Measurements from ENCODE around the gene MAGEA11. TPM values are rescaled to one million over a fixed set of nuclear protein-coding genes. Genes with fewer than 3 reads are reported as not detected.

MAGEA11 gene
- total and polyA plus RNA-seq, 2 of the 4 experiments (the other 2 are of a cell fraction), result not detected

DNA sequence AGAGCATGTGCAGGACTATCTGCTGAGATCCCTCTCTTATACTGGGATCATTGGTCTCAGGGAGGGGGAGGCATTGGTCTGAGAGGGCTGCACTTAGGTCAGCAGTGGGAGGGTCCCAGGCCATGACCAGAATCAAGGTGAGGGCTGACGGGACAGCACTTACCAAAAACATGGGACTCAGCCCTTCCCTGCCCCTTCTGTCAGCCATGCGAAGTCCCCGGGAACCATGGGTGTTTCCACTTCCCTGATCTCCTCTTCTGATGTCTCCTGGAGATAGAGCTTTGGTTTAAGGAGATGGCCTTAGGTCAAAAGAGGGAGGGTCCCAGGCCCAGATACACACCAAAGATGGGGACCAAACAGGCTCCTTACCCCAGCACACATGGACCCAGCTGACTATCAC, 49.1 kb downstream of the MAGEA11 start:
- H3K9ac ChIP-seq (ENCODE audit: low read depth, low read length), result no peak overlapping the region
- no peak for DNase-seq
- H3K27me3 ChIP-seq (ENCODE audit: control insufficient read depth, insufficient read depth, low read length), result no peaks in the 10 kb centered on the region
- no peak overlapping the region for H3K4me2 ChIP-seq (ENCODE audit: low read depth, low read length)
- H3K56ac ChIP-seq (ENCODE audit: extremely low read depth, insufficient read depth, low read length), result no peak overlapping the region
- POLR2A ChIA-PET (ENCODE audit: unreplicated experiment), result no interaction called here
- H2BK120ac ChIP-seq (ENCODE audit: low read depth, low read length), result no peak overlapping the region
- H4K91ac ChIP-seq (ENCODE audit: insufficient read depth, low read depth, low read length), result no peak overlapping the region
- no peak overlapping the region for H3K14ac ChIP-seq (replicated peaks; ENCODE audit: low read depth, low read length)
- in situ Hi-C loops (cut with MboI; ENCODE audit: low sequenced_read_pairs), result loop anchor here (25.0 kb wide), 1 partner anchor 101 kb away; no protein-coding TSS in a partner anchor
- H3K4me1 ChIP-seq (ENCODE audit: control insufficient read depth, insufficient read depth, low read length), result no peaks in the 10 kb centered on the region
- WGBS, 2 experiments (ENCODE audit: extremely low coverage in 2 of 2, insufficient read length in 1 of 2), result no CpG with 5 or more reads among the region's 3 CpGs
- H3K9me1 ChIP-seq (ENCODE audit: insufficient read depth, low read length), result no peaks in the 10 kb centered on the region
- no peak for ATAC-seq (ENCODE audit: low read depth)
- H3K9me3 ChIP-seq (ENCODE audit: control insufficient read depth, insufficient read depth, low read length), result no peaks in the 10 kb centered on the region; the same call in 1 of the 2 replicates
- H2AK5ac ChIP-seq (ENCODE audit: low read depth, low read length), result no peak overlapping the region
- no peak overlapping the region for H4K8ac ChIP-seq (ENCODE audit: low read depth in 2 of 2, low read length in 2 of 2)
- no peak overlapping the region for H3K4ac ChIP-seq (ENCODE audit: low read depth, low read length)
- no peaks in the 10 kb centered on the region for H3K36me3 ChIP-seq (ENCODE audit: control insufficient read depth, insufficient read depth, low read length)
- no peak overlapping the region for H3K23ac ChIP-seq (ENCODE audit: low read depth, low read length)
- no peak overlapping the region for H2BK5ac ChIP-seq (ENCODE audit: low read depth, low read length, poor library complexity, severe bottlenecking)
- H2AFZ ChIP-seq (replicated peaks; ENCODE audit: low read length, poor library complexity), result no peak overlapping the region
- BruUV-seq (replicated peaks), result no TSS peak
- no peak overlapping the region for H3K18ac ChIP-seq (ENCODE audit: low read depth, low read length)
- H4K5ac ChIP-seq (ENCODE audit: low read depth, low read length), result no peak overlapping the region
- H3K79me1 ChIP-seq (ENCODE audit: low read depth in 1 of 2, low read length in 2 of 2), result no peaks in the 10 kb centered on the region
- TF ChIP-seq FOS (IDR thresholded peaks at IDR 0.05; ENCODE audit: low read depth, low read length) (no peak), MXI1 (IDR thresholded peaks at IDR 0.05; ENCODE audit: borderline replicate concordance, low read depth, low read length) (no peak), SMC3 (IDR thresholded peaks at IDR 0.05; ENCODE audit: low read depth, low read length) (no peak), MAFK (IDR thresholded peaks at IDR 0.05; ENCODE audit: low read depth, low read length) (no peak), RFX5 (IDR thresholded peaks at IDR 0.05; ENCODE audit: low read depth, low read length) (no peak), CEBPB (IDR thresholded peaks at IDR 0.05; ENCODE audit: low read depth, low read length) (no peak), NFE2L2 (IDR thresholded peaks at IDR 0.05; ENCODE audit: low read depth, low read length) (no peak)
- TF ChIP-seq, protein P1, sequence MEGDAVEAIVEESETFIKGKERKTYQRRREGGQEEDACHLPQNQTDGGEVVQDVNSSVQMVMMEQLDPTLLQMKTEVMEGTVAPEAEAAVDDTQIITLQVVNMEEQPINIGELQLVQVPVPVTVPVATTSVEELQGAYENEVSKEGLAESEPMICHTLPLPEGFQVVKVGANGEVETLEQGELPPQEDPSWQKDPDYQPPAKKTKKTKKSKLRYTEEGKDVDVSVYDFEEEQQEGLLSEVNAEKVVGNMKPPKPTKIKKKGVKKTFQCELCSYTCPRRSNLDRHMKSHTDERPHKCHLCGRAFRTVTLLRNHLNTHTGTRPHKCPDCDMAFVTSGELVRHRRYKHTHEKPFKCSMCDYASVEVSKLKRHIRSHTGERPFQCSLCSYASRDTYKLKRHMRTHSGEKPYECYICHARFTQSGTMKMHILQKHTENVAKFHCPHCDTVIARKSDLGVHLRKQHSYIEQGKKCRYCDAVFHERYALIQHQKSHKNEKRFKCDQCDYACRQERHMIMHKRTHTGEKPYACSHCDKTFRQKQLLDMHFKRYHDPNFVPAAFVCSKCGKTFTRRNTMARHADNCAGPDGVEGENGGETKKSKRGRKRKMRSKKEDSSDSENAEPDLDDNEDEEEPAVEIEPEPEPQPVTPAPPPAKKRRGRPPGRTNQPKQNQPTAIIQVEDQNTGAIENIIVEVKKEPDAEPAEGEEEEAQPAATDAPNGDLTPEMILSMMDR (conservative IDR thresholded peaks at IDR 0.05; ENCODE audit: low read depth, low read length), result no peak
- TF ChIP-seq, protein P2, sequence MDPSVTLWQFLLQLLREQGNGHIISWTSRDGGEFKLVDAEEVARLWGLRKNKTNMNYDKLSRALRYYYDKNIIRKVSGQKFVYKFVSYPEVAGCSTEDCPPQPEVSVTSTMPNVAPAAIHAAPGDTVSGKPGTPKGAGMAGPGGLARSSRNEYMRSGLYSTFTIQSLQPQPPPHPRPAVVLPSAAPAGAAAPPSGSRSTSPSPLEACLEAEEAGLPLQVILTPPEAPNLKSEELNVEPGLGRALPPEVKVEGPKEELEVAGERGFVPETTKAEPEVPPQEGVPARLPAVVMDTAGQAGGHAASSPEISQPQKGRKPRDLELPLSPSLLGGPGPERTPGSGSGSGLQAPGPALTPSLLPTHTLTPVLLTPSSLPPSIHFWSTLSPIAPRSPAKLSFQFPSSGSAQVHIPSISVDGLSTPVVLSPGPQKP (IDR thresholded peaks at IDR 0.05; ENCODE audit: borderline replicate concordance, low read depth, low read length), result no peak
- no peak overlapping the region for H2BK15ac ChIP-seq (ENCODE audit: low read depth, low read length)
- H3K27ac ChIP-seq (ENCODE audit: insufficient read depth, low read length), result no peak overlapping the region
- H2AK9ac ChIP-seq (replicated peaks; ENCODE audit: low read depth, low read length, poor library complexity), result no peak overlapping the region
- no peak overlapping the region for H2BK20ac ChIP-seq (ENCODE audit: low read depth, low read length)
- no peaks in the 10 kb centered on the region for H4K20me1 ChIP-seq (ENCODE audit: insufficient read depth, low read length)
- dilution Hi-C loops (cut with HindIII; ENCODE audit: low sequenced_read_pairs, unreplicated experiment), result no loop called here
- CTCF ChIA-PET, result no interaction called here
- no peak overlapping the region for H3K4me3 ChIP-seq (ENCODE audit: insufficient read depth, low read depth, low read length)
- intact Hi-C loops (cut with micrococcal nuclease), result no loop called here
